GM10266 (cell line): ENCODE results near the gene BATF2.

Experiments
- DNase-seq: peaks from one replicate; pipeline ENCODE4 v3.0.0; 2012; ENCODE audit errors: extremely low spot score
- CTCF ChIP-seq: IDR thresholded peaks from 2 replicates; pipeline ENCODE4 v1.5.1; 2012; ENCODE audit warnings: mild to moderate bottlenecking, low read depth; ENCODE audit not compliant: control insufficient read depth, insufficient read depth; ENCODE audit errors: missing control alignments

Gene BATF2

GRCh38 chr11:64998690-64999431 lies 2.1 kb upstream of the BATF2 start:
- DNase-seq: no peak
- TF ChIP-seq CTCF: no peak

DNA sequence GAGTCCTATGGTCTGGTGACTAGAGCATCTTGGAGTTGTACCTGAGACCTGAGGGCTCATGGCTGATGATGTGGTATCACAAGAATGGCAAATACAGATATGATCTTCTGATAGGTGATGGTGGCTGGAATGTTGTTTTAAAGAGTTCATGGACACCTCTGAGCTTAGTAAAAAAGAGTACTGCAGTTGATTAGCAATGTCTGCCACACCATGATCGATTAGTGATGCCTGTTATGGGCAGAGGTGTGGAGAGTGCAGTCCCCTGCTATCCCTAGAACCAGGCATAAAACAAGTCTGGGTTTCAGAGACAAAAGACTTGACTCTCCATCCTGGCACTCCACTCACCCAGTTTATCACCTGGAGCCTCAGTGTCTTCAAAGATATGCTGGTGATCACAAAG lies 1.4 kb upstream of the BATF2 start:
- DNase-seq: no peak
- no peak for TF ChIP-seq CTCF

DNA sequence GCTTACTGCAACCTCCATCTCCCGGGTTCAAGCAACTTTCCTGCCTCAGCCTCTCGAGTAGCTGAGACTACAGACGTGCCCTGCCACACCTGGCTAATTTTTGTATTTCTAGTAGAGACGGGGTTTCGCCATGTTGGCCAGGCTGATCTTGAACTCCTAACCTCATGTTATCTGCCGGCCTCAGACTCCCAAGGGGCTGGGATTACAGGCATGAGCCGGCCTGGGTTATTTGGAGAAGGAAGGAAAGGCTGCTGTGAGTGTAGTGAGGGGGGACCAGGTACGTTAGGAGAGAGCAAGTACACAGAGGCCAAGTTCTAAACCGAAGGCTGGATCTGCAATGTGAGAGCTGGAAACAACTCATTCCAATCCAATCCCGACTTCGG lies 453 bp downstream of the BATF2 start:
- TF ChIP-seq CTCF: no peak
- DNase-seq: no peak

GRCh38 chr11:64994318-64994717 lies 2.5 kb downstream of the BATF2 start:
- DNase-seq: no peak
- no peak for TF ChIP-seq CTCF

GRCh38 chr11:64990222-64990923 lies 6.4 kb downstream of the BATF2 start:
- no peak for DNase-seq
- no peak for TF ChIP-seq CTCF

GRCh38 chr11:64989416-64989815 lies 7.4 kb downstream of the BATF2 start:
- no peak for DNase-seq
- TF ChIP-seq CTCF: no peak
